GM12801 (cell line): Measurements from ENCODE around the gene PADI1.

Source experiments
- TF ChIP-seq, protein P1 (sequence below): IDR thresholded peaks from one replicate; pipeline ENCODE4 v1.5.1; 2011; ENCODE audit warnings: control low read depth; ENCODE audit not compliant: insufficient read length; ENCODE audit errors: extremely low read depth

The PADI1 gene

DNA sequence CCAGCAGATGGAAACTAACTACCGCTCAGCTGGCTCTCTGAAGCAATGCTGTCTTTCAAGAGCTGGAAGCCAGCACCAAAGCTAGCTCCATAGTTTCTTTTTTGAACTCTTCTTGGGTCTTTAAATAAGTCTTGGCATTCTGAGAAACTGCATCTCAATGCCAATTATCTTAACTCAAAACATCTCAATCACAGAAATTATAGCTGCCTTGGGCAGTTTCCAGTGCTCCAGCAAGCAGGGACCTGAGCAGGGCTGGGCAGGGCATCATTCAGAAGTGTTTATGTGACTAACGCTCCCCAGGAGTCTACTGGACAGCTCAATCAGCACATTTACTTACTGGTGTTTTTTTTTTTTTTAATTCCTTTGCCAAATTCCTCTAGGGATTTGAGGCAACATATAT lies 84.8 kb downstream of the PADI1 start:
- TF ChIP-seq, protein P1, sequence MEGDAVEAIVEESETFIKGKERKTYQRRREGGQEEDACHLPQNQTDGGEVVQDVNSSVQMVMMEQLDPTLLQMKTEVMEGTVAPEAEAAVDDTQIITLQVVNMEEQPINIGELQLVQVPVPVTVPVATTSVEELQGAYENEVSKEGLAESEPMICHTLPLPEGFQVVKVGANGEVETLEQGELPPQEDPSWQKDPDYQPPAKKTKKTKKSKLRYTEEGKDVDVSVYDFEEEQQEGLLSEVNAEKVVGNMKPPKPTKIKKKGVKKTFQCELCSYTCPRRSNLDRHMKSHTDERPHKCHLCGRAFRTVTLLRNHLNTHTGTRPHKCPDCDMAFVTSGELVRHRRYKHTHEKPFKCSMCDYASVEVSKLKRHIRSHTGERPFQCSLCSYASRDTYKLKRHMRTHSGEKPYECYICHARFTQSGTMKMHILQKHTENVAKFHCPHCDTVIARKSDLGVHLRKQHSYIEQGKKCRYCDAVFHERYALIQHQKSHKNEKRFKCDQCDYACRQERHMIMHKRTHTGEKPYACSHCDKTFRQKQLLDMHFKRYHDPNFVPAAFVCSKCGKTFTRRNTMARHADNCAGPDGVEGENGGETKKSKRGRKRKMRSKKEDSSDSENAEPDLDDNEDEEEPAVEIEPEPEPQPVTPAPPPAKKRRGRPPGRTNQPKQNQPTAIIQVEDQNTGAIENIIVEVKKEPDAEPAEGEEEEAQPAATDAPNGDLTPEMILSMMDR: no peak

DNA sequence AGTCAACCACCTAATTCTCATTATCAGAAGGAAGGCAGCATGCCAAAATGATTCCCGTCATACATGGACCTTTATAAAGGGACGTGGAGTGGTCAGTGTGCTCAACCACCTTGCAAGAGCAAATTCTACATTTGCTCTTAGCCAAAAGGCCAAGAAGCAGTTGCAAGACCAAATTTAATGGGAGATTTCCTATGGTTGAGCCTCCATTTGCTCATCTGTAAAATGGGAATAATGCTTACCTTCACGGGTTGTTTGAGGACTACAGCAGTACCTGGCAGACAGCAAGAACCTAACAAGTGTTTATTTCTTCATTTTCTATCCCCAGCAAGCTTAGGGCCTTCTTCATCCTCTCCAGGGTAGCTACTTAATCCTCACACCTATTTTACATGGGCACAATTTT lies 85.6 kb downstream of the PADI1 start:
- TF ChIP-seq, protein P1: no peak

DNA sequence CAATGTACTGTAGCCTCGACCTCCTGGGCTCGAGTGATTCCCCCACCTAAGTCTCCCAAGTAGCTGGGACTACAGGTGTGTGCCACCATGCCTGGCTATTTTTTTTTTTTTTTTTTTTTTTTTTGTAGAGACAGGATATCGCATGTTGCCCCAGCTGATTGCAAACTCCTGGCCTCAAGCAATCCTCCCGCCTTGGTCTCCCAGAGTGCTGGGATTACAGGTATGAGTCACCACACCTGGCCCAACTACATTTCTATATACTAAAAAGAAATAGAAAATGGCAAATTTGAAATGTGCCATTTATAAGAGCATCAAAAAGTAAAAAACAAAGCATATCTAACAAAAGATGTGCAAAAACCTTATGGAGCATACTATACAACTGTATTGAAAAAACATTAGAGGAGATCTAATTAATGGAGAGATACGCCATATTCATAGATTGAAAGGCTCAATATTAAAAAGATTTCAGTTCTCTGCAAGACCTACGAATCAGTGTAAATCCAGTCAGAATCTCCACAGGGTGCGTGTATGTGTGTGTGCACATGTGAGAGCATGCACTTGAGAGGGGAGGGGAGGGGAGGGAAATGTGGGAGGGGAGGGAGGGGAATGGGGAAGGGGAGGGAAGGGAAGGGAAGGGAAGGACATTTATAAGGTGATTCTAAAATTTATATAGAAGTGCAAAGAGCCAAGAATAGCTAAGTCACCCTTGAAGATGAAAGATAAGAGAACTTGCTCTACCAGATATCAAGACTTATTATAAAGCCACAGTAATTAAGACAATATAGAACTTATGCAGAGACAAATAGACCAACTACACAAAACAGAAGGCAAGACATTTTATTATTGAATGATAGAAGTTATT lies 87.6 kb downstream of the PADI1 start:
- TF ChIP-seq, protein P1: no peak

DNA sequence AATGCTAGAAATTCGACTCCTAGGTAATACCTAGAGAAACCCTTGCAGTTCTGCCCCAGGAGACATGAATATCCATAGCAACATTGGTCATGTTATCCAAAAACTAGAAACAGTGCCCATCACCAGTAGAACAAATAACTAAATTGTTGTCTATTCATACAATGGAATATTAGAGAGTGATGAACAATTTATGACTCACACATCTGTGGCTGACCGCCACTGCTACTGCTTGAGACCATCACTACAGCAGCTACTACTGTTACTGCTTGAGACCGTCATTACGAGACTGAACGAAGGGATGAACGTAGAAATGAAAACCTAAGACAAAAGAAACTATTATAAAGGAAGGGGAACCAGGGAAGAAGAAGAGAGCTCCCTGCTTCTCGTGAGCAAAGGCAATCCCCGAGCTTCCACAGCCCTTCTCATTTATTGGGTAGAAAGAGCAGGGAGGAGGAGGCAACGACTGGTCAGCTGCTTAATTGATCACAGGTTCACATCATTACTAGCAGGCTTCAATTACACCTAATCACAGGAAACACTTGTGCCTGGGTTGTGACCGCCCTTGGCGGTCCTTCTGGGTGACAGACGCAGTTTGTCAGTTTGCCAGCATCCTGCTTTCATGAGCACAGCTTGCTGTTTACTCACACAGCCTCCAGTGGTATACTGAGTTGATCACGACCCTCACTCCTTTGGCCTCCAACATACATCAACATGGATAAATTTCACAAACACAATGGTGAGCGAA lies 88.9 kb downstream of the PADI1 start:
- TF ChIP-seq, protein P1: no peak

DNA sequence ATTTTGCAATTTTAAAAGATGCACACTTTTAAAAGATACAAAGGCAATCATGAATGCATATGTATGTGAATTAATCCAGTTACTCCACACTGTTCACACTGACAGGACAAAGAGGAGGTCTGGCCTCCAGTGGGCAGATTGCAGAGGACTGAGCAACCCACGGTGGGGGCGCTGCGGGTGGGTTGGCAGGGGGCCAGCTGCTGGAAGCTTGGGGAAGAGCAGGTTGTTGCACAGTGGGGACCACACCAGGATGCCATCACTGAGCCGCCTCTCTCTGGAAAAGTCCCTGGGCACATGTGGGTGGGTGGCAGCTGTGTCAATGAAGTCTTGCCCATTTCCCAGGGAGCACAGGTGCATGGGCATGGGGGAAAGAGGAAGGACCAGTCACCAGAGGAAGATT lies 90.4 kb downstream of the PADI1 start:
- TF ChIP-seq, protein P1: no peak
